Hippocampal formation (tissue), 2 donors: Measurements from ENCODE around the gene GNAT2.
"Not testable (repeated sequence)": the region's sequence is repeated elsewhere in the genome, so short reads cannot be mapped to it uniquely, and the experiment has no call there.

Source experiments
- DNase-seq, 2 donors: peaks; one replicate each; lab custom pipeline; 2025; lab: John Stamatoyannopoulos, UW

GNAT2 gene

GRCh38 chr1:109619576-109620400 lies at the start of gene GNAT2, which contains the start of gene AMPD2:
GNAT2 (minus strand) TSS chr1:109619616; CDS start chr1:109612870, 6,746 bp downstream.
AMPD2 (plus strand) TSS chr1:109619837; CDS start chr1:109621176, 1,339 bp downstream.
- DNase-seq = peak in 1 of 2 donors; percentile 41

- no peak for DNase-seq
Observed at GRCh38 chr1:109668123-109668775, 48.8 kb upstream of the GNAT2 start.

GRCh38 chr1:109667452-109668122 lies 48.2 kb upstream of the GNAT2 start, which contains the start of gene GSTM2:
GSTM2 (plus strand) TSS chr1:109668057; CDS start chr1:109668116, 59 bp downstream.
- peak; percentile 70 to 77 for DNase-seq

- no peak for DNase-seq
Observed at GRCh38 chr1:109664671-109665070, 45.3 kb upstream of the GNAT2 start.

- no peak for DNase-seq
Observed at GRCh38 chr1:109661391-109661790, 42.0 kb upstream of the GNAT2 start.

- not testable (repeated sequence) for DNase-seq
Observed at GRCh38 chr1:109660691-109661026, 41.2 kb upstream of the GNAT2 start.

GRCh38 chr1:109659997-109660690 lies 40.7 kb upstream of the GNAT2 start:
- peak in 1 of 2 donors; percentile 8 for DNase-seq

GRCh38 chr1:109659145-109659544 lies 39.7 kb upstream of the GNAT2 start:
- DNase-seq = no peak

GRCh38 chr1:109658533-109659042 lies 39.2 kb upstream of the GNAT2 start:
- DNase-seq = no peak

GRCh38 chr1:109657970-109658369 lies 38.6 kb upstream of the GNAT2 start:
- DNase-seq = no peak

GRCh38 chr1:109657395-109657794 lies 38.0 kb upstream of the GNAT2 start:
- no peak for DNase-seq

- DNase-seq = peak; percentile 33 to 72
Observed at GRCh38 chr1:109655615-109656519, 36.5 kb upstream of the GNAT2 start, which contains the start of gene GSTM4. GSTM4 (plus strand) TSS chr1:109656099; CDS start chr1:109656390, 291 bp downstream.

GRCh38 chr1:109654519-109654918 lies 35.1 kb upstream of the GNAT2 start:
- no peak for DNase-seq

- DNase-seq = no peak
Observed at GRCh38 chr1:109653306-109653705, 33.9 kb upstream of the GNAT2 start.

GRCh38 chr1:109652402-109652801 lies 33.0 kb upstream of the GNAT2 start:
- no peak for DNase-seq

- no peak for DNase-seq
Observed at GRCh38 chr1:109650609-109651008, 31.2 kb upstream of the GNAT2 start.

- peak in 1 of 2 donors; percentile 42 for DNase-seq
Observed at GRCh38 chr1:109649491-109649914, 30.1 kb upstream of the GNAT2 start.

- no peak for DNase-seq
Observed at GRCh38 chr1:109644670-109645069, 25.3 kb upstream of the GNAT2 start.

- DNase-seq = peak in 1 of 2 donors; percentile 59
Observed at GRCh38 chr1:109643385-109644230, 24.2 kb upstream of the GNAT2 start.
